ENCODE measurements around the gene ATG5. TPM values are rescaled to one million over a fixed set of nuclear protein-coding genes. Genes with fewer than 3 reads are reported as not detected.

Gene ATG5
- polyA plus RNA-seq, 1 of the 3 experiments (the other 2 are of a cell fraction) = 15.5 TPM

GRCh38 chr6:106290032-106290431, 35.5 kb downstream of the ATG5 start:
- 94% methylated on average over 4 of the region's 4 CpGs for WGBS (ENCODE audit: low lambda C conversion rate)
- TF ChIP-seq NRF1 (IDR thresholded peaks at IDR 0.05; ENCODE audit: low read depth, low read length) = no peak
- TF ChIP-seq IRF3 (IDR thresholded peaks at IDR 0.05; ENCODE audit: low read depth, low read length) = no peak
- TF ChIP-seq GABPA (IDR thresholded peaks at IDR 0.05; ENCODE audit: low read depth) = no peak
- no peak for TF ChIP-seq EZH2phosphoT487 (IDR thresholded peaks at IDR 0.05; ENCODE audit: borderline replicate concordance, low read depth)
- no peak for TF ChIP-seq SMC3 (IDR thresholded peaks at IDR 0.05; ENCODE audit: low read depth, low read length)
- no peak for TF ChIP-seq TCF12 (IDR thresholded peaks at IDR 0.05)
- no peak overlapping the region for H3K4me3 ChIP-seq (ENCODE audit: low read depth in 2 of 2, low read length in 1 of 2)
- ChIA-PET POLR2A (no interaction called here), CTCF (interaction anchor here (1.3 to 3.3 kb wide), 2 partner anchors 11 to 50 kb away, joined by 4 to 9 read pairs; no protein-coding TSS in a partner anchor)
- H3K9ac ChIP-seq = no peak overlapping the region
- H3K9me2 ChIP-seq = no peaks in the 10 kb centered on the region
- peaks cover 87% of the 10 kb centered on the region for H3K79me2 ChIP-seq (ENCODE audit: insufficient read depth)
- no peaks in the 10 kb centered on the region; a peak in 1 of 4 replicates for H3K4me1 ChIP-seq (ENCODE audit: control insufficient read depth in 1 of 2, insufficient read depth in 2 of 2, low read depth in 1 of 2, low read length in 1 of 2)
- H2AFZ ChIP-seq (ENCODE audit: low read depth) = no peak overlapping the region
- H3K9me3 ChIP-seq = peaks cover 13% of the 10 kb centered on the region
- no peak overlapping the region for H3K4me2 ChIP-seq
- peaks cover 12 to 35% of the 10 kb centered on the region in 2 experiments for H3K36me3 ChIP-seq (replicated peaks in 1 of 2; ENCODE audit: control insufficient read depth in 1 of 2, insufficient read depth in 2 of 2, low read length in 1 of 2)
- no peaks in the 10 kb centered on the region for H3K27me3 ChIP-seq (ENCODE audit: insufficient read depth)
- DNase-seq = no peak
- H3K27ac ChIP-seq (ENCODE audit: low read depth in 2 of 2, low read length in 1 of 2) = no peak overlapping the region
- H3F3A ChIP-seq (replicated peaks; ENCODE audit: insufficient read depth) = no peaks in the 10 kb centered on the region
- no peaks in the 10 kb centered on the region for H4K20me1 ChIP-seq (ENCODE audit: insufficient read depth)

GRCh38 chr6:106287215-106287614, 38.3 kb downstream of the ATG5 start:
- no peak overlapping the region for H3K4me2 ChIP-seq
- POLR2A ChIA-PET = no interaction called here
- WGBS (ENCODE audit: low lambda C conversion rate) = 79% methylated on average over 1 of the region's 1 CpG

More at GRCh38 chr6:106287215-106287614, 38.3 kb downstream of the ATG5 start:
- DNase-seq = no peak
- no peaks in the 10 kb centered on the region; a peak in 1 of 4 replicates for H3K4me1 ChIP-seq (ENCODE audit: control insufficient read depth in 1 of 2, insufficient read depth in 2 of 2, low read depth in 1 of 2, low read length in 1 of 2)
- H4K20me1 ChIP-seq (ENCODE audit: insufficient read depth) = no peaks in the 10 kb centered on the region
- H3K27me3 ChIP-seq (ENCODE audit: insufficient read depth) = no peaks in the 10 kb centered on the region
- H3K9me3 ChIP-seq = peaks cover 13% of the 10 kb centered on the region
- H3K36me3 ChIP-seq (replicated peaks in 1 of 2; ENCODE audit: control insufficient read depth in 1 of 2, insufficient read depth in 2 of 2, low read length in 1 of 2) = peaks cover 12 to 30% of the 10 kb centered on the region in 2 experiments
- CTCF ChIA-PET = interaction anchor here (0.6 to 1.7 kb wide), 5 partner anchors 13 to 924 kb away, joined by 3 to 7 read pairs (median 4); no protein-coding TSS in a partner anchor
- H3K9me2 ChIP-seq = no peaks in the 10 kb centered on the region
- TF ChIP-seq PBX3 (IDR thresholded peaks at IDR 0.05) (peak; percentile 55; the same call in 1 of the 2 replicates), TCF12 (IDR thresholded peaks at IDR 0.05) (peak; percentile 42; the same call in 1 of the 2 replicates), ZBTB33 (IDR thresholded peaks at IDR 0.05; ENCODE audit: borderline replicate concordance, low read depth) (no peak)
- H3K4me3 ChIP-seq (ENCODE audit: low read depth in 2 of 2, low read length in 1 of 2) = no peak overlapping the region
- no peak overlapping the region for H3K9ac ChIP-seq
- H3K27ac ChIP-seq (ENCODE audit: low read depth in 2 of 2, low read length in 1 of 2) = peak overlapping the region in 1 of 2 experiments; percentile 0; a peak in 1 of 4 replicates
- H3K79me2 ChIP-seq (ENCODE audit: insufficient read depth) = peaks cover 92% of the 10 kb centered on the region
- no peak overlapping the region for H2AFZ ChIP-seq (ENCODE audit: low read depth)
- H3F3A ChIP-seq (replicated peaks; ENCODE audit: insufficient read depth) = no peaks in the 10 kb centered on the region

All from SK-N-SH (cell line).